HG02973 (cell line): Measurements from ENCODE around the gene CHMP4A.
A peak's percentile ranks its signal among the peaks of the same experiment; 100 is the strongest.
"Not testable (repeated sequence)": the region's sequence is repeated elsewhere in the genome, so short reads cannot be mapped to it uniquely, and the experiment has no call there.

Experiments used
- ATAC-seq: cut with Tn5 transposase; IDR thresholded peaks from one replicate; pipeline ENCODE4 v1.9.1; 2021; ENCODE audit warnings: moderate library complexity; ENCODE audit not compliant: unreplicated experiment

CHMP4A gene

DNA sequence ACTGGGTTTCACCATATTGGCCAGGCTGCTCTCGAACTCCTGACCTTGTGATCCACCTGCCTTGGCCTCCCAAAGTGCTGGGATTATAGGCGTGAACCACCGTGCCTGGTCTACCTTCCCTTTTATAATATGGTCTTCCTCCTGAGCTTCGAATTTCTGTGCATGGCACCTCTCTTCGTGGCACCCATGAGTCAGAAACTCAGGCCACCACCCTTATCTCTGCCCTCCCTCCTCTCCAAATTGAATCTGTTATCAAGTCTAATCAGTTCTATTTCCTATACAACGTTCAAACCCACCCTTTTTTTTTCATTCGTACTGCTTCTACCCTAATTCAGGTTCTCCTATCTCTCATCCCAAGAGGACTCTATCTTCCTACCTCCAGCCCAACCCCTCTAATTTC, 34.1 kb upstream of the CHMP4A start:
- ATAC-seq = no peak

DNA sequence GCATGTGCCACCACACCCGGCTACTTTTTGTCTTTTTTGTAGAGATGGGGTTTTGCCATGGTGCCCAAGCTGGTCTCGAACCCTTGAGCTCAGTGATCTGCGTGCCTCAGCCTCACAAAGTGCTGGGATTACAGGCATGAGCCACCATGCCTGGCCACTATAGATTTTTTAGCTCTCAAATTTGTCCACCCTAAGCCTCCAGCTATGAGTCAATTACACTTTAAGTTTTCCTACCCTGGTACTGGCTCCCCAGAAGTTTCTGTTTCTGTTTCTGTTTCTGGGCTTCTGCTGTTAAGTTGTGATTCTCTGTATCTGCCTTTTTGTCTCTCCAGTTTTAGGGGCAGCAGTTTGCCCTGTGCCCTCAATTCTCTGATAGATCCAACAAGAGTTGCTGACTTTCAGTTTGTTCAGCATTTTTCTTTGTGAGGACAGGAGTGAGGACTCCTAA, 33.5 kb upstream of the CHMP4A start:
- no peak for ATAC-seq

DNA sequence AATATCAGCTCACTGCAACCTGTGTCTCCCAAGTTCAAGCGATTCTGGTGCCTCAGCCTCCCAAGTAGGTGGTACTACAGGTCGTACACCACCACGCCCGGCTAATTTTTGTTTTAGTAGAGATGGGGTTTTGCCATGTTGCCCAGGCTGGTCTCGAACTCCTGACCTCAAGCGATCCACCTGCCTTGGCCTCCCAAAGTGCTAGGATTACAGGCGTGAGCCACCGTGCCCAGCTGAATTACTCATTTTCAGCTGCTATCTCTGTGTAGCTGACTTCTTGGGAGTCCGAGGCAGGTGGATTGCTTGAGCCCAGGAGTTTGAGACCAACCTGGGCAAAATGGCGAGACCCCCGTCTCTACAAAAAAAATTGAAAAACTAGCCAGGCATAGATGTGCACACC, 32.1 kb upstream of the CHMP4A start:
- ATAC-seq = not testable (repeated sequence)

DNA sequence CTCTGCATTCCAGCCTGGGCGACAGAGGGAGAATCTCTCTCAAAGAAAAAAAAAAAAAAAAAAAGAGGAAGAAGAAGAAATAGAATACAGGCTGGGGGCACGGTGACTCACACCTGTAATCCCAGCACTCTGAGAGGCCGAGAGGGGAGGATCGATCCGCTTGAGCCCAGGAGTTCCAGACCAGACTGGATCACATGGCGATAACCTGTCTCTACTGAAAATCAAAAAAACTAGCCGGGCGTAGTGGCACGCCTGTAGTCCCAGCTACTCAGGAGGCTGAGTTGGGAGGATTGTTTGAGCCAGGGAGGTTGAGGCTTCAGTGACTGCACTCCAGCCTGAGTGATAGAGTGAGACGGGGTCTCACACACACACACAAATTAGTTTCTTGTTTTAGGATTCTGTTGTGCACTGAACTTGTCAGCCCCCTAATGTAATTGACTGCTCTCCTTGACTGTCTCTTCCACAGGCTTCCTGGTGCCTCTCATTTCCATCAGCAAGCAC, 30.1 kb upstream of the CHMP4A start:
- ATAC-seq = no peak

DNA sequence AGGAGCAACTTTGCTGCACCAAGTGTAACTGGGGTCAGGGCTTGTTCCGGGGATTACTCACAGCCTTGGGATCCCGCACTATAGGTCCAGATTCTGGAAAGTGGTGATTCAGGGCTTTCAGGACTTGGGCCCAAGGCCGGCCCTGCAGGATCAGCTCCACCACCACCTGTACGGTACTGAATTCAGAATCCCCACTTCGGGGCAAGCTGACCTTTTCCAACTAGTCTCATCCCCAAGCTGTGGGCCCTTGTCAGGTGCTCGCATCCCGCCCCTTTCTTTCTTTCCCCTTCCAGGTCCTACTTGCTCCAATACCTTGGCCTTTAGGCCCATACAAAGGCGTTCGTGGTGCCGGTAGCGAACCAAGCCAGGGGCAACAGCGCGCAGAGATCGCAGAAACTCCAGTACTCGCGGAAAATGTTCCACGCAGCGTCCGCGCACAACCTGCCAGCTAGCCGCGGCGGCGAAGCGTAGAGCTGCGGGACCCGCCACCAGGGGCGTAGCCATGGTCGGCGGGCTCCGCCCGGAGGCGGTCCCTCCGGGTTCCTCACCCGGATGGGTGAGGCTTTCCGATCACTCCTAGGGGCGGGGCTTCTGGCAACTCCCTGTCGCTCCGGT, 28.6 kb upstream of the CHMP4A start:
- ATAC-seq = peak; percentile 73

DNA sequence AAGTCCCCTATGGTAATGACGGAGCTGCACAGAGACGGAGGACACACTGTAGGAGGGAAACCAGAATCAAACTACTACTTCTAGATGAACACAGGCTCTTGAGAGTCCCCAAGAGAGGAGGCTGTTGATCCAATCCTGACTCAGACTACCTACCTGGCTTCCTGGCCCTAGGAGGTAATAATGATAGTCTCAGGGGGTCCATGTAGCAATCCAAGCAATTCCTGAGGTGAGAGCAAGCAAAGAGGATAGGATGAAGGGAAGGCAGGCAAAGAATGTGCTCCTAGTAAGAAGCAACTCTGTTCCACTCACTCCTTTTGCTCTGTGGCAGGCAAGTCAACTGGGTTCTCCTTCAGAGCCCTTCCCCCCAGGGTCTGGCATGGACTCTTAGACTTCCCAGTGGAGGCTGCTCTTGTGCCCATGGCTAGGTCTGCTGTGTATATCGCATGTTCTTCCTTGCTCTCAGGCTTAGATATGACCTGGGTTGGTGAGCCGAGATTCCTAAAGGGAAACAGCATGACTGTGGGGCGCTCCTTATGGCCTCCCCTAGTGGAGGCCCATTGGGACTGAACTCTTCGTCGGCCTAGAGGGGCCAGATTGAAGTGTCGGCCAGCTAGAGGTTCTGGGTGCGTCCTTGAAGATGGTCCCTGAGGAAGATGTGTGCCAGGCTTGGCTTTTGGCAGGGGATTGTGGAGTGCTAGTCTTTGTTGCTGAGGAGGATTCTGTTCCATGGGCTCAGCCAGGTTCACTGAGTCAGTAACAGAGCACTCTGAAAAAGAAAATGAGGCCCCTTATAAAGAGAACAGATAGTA, 27.0 kb upstream of the CHMP4A start:
- no peak for ATAC-seq

DNA sequence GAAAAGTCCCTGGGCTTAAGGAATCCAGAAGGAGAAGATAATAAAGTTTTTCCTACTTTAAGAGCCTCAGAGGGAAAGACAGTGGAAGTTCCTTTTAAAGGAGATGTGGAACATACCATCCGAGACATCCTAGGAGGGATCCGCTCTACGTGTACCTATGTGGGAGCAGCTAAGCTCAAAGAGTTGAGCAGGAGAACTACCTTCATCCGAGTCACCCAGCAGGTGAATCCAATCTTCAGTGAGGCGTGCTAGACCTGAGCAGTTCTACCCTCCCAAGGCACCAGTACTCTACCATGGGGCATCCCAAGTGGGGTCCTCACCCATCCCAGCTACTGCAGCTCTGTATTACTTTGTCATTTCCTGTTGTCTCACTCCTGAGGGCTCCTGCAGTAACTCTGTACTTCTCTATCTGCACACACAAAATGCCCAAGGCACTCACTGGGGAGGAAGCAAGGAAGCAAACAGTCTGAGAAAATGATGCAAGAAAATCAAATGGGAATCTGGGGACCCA, 25.3 kb upstream of the CHMP4A start:
- ATAC-seq = no peak

DNA sequence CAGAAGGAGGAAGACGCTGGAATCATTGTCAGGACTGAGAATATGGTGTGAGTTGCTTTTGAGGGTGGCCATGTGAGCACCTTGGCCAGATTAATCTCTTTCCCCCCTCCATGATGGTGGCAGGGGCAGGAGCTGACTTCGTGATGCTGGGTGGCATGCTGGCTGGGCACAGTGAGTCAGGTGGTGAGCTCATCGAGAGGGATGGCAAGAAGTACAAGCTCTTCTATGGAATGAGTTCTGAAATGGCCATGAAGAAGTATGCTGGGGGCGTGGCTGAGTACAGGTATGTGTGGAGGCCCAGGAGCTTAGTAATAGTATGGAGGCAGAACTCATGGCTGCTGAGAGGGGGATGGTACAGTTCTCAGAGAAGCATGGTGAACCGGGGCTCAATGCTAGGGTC, 24.8 kb upstream of the CHMP4A start:
- no peak for ATAC-seq

DNA sequence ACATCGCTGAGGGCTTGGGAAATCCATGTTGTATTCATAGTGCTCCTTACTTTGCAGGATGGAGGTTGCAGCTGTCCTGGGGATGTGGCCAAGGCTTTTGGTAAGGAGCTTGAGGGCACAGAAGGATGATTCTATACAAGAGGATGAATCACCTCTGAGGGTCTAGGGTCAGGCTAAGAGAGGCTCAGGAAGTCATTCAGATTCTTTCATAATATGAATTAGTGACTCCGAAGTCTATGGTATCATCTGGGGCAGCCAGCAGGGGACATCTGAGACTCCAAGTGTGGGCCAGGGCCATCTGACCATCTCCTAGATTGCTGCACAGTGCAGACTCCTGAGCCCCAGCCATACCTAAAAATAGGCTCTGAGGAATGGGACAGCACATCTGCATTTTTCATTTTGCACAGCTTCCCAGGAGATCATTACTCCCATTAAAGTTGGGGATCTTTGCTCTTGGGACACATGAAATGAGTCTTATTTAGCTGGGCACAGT, 24.2 kb upstream of the CHMP4A start:
- no peak for ATAC-seq

DNA sequence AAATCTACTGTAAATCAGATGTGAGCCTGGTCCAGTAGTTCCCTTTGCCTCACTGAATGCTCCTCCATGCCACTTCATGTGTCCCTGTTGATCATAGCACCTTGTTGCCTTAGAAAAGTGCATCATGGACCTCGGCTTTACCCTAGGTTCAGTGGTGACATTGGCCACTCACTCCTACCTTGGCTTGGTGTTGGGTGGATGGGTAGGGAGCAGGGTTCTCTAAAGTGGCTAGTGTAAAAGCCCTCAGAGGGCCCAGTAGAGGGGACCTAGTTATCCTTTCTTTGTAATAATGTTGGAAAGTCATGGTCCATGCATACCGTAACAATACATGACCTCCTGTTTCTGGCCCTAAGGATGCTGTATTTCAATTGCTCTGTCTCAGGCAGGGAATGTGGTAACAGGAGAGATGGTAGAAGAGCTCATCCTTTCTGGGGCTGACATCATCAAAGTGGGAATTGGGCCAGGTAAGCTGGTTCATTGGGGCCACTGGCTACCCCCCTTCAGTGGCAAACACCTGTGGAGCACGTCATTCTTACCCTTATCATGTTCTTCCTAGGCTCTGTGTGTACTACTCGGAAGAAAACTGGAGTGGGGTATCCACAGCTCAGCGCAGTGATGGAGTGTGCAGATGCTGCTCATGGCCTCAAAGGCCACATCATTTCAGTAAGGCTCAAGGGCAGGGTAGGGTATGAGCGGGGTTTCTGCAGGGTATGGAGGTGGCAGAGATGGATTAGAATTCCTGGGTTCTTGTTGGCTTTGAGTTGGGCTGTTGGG, 23.6 kb upstream of the CHMP4A start:
- no peak for ATAC-seq

DNA sequence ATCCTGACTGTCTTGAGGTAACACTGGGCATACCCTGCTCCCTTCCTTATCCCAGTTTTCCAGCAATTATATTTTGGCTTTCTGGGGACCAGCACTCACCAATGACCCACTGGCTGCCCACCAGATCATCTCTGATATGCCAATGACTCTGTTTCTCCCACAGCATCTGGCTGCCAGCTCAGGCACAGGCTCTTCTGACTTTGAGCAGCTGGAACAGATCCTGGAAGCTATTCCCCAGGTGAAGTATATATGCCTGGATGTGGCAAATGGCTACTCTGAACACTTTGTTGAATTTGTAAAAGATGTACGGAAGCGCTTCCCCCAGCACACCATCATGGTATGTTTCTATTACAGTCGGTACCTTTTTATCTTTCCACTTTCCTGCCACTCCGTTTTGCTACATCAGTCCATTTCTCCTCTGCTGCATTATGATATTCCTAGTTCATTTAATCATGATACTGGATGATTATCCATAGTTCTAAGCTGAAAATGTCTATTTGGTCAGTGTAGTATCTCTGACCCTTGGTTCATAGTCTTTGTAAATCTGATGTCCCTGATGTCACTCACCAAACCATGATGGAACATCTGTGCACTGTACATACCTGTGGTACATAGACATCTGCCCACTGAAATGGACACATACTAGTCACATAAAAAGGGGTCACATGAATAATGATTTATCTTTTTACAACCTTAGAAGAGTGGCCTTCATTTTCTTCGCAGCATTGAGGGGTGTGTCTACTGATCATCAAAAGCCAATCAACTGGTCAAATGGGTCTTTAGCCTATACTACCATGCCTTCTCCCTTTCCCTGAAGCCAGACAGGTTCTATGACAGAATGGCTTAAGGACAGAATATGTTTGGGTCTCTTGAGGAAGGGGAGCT, 22.8 kb upstream of the CHMP4A start:
- ATAC-seq = no peak

DNA sequence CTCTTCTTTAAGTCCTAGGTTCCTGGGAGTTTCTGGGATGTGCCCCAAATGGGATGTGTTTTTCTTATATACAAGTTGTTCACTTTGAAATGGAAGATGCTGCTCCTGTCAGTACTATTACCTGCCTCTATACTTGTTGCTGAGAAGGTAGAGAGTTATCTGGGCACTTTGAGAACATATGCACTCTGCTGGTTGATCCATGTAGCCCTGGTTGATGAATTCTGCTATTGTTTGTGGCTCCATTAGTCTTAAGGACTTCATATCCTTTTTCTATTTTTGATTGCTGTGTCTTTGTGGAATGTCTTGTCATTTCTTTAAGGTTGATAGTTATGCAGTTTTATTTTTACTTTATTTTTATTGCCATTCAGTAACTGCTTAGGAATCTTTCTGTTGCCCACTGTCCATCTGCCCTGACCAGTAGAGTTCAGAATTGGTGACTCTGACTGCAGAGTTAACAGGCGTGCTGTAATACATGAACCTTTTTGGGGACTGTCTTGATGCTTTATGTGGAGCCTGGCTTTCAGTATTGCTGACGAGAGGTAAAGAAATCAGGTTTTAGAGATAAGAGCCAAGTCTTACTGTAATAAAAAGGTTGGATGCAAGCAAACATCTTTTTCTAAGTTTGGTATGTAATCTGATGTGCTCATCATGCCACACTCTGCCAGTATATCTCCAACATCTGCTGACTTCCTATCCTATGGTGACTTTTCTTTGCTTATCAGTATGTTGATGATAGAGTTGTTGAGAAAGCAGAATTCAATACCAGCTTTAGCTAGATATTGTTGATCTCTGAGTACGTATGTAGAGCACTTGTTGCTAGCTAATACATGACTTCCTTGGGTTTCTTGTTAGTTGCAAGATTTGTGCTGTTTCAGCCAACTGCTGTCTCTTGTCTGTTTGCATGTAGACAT, 21.1 kb upstream of the CHMP4A start:
- no peak for ATAC-seq

DNA sequence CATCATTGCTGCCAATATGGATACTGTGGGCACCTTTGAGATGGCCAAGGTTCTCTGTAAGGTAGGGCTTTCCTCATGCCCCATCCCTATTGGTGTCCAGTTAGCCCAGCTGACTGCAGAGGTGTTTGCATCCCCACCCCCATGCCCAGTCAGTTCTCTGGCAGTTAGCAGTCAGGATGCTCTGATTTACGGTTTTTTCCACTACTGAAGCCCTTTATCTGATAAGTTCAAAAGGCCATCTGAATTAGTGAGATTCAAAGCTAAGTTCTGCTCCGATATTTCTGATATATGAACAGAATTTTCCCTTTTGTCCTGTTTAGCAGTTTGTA, 20.2 kb upstream of the CHMP4A start:
- ATAC-seq = no peak

DNA sequence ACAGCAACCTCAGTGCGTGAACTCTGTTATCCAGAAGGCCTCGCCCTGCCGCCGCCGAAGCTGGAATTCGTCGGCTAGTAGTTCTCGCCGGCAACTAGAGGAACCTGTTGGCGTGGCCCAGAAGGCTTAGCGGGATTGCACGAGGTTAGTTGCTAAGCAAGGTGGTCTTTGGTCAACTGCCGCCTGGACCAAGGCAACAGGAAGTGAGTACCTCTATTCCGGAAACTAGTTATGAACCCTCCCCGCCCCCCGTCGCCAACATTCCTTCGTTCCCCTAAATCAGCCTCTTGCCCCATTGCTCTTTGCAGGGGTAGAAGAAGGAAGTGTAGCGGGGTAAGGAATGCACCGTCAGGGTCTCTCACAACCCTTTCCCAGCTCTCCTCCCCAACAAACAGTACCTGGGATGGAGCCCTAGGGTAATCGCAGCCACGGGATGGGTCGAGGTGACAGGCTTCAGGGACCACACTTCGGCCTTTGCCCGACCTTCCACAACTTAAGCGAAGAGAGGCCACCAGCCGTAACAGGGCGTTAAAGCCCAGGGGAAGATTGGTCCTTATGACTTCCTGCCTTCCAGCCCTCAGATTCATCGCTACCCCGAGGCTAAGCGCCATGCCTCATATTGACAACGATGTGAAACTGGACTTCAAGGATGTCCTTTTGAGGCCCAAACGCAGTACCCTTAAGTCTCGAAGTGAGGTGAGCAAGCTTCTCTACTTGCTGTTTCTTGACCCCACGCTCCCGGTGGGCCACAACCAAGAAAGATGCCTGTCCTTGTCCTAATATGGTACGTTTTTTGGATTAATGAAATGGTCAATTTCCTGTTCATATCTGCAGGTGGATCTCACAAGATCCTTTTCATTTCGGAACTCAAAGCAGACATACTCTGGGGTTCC, 19.6 kb upstream of the CHMP4A start, which contains the start of gene GMPR2:
Gene GMPR2, plus strand, starts transcription at position 285 of the 893 bp plus-strand sequence. Its CDS starts 325 bp downstream, at position 610.
- peak; percentile 44 for ATAC-seq

DNA sequence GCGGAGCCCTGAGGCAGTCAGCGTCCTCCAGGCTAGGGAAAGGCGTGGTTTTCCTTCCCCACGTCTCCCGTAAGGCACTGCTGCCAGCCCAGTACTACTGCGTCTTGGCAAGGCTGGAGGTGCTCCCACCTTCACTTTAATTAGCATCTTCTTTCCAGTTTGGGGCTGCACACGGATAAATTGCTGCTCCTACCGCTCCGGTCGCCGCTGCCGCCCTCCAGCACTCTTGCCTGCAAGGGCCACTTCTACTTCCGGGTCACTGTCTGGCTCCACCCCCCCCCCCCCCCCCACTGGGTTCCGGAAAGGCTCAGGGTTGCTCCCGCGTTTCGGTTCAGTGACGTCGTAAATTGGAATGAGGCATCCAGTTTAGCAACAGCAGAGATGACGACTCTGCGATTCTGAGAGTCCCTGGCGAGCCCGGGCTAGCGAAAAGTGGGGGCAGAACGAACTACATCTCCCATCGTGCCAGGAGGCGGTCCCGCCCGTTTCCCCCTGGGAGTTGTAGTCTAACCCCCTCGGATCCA, 18.9 kb upstream of the CHMP4A start, which contains the start of gene NEDD8:
Gene NEDD8, minus strand, starts transcription at position 247 of the 524 bp plus-strand sequence. Its CDS starts 100 bp downstream, at position 147.
- ATAC-seq = peak; percentile 62

DNA sequence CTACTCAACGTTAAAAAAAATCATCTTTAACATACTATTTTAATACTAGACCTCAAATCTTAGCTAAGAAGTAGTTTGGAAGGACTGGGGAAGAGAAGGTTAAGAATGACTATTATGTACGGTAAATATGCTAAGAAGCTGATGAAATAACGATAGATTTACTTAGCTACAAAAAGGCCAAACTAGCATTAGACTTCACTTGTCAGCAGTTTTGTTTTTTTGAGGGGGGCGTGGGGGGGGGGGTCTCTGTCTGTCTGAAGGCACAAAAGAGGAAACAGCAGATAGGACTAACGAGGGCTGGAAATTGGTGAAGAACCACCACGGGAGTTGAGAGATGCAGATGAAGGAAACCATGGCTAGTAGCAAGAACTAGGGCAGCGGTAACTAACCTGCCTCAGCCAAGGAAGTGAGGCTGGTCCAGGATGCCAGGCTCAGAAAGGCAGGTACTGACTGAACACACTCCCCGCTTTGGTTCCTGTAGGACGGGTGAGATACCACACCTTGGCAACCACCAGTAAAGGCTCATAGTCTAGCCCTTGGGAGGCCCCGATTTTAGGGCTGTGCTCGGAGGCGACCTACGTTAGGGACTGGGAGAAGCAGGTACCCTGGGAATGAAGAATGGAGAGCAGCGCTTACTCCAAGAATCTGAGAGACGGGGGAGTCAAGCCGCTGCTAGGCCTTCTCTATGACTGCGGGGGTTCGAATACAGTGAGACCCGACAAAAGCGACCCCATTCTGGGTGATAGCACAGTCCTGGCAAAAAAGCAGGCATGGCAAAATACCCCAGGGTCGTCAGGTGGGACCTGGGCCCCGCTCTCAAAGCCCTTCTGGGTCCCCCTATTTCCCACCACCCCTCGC, 18.2 kb upstream of the CHMP4A start:
- ATAC-seq = no peak

DNA sequence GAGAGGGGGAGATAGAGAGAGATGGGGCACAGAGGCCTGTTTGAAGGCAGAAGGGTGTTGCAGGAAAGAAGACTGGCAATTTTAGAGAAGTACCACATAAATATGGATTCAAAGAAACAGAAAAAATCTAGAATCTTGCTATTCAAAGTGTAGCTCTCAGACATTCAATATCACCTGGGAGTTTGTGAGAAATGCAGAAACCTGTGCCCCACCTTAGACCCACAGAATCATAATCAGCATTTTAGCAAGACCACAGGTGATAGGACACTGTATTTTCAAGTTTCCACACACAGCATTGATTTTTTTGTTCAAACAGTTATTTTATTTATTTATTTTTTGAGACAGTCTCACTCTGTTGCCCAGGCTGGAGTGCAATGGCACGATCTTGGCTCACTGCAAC, 15.6 kb upstream of the CHMP4A start:
- ATAC-seq = no peak
